ENCODE measurements around the gene CYP2A7. TPM values are rescaled to one million over a fixed set of nuclear protein-coding genes. Genes with fewer than 3 reads are reported as not detected.
"Not testable (repeated sequence)": the region's sequence is repeated elsewhere in the genome, so short reads cannot be mapped to it uniquely, and the experiment has no call there.

Gene CYP2A7
- total RNA-seq, 1 donor from 2014 or later = not detected

DNA sequence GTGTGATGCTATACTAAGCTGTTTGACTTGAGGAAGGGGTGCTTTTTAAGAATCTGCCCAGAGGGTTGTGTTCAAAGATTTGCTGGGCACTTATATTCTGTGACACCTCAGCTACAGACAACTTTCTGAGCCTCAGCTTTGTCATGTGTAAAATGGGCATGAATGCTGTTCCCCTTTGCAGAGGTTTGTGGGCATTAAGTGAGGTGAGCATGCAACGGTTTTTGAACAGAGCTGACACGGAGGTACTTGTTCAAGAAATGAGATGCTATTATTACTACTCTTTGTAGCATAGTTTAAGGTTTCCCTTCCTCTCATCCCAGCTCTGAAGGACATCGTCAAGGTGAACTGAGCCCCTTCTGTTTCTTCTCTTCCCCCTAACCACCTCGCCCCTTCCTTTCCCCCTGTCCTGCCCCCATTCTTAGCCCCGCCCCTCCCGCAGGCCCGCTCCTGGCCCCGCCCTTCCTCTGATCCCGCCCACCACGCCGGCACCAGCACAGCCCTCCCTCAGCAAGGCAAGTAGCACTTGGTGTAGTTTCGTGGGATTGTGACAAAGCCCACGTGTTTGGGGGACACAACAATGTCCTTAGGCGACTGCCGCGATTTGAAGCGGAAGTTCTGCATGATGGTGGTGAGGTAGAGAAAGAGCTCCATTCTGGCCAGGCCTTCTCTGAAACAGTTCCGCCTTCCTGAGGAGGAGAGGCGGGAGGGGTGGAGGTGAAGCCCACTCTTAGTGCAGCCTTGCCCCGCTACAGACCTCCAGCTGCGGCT, 26.1 kb upstream of the CYP2A7 start:
- no peak overlapping the region for H3K27ac Mint-ChIP-seq
- ATAC-seq (ENCODE audit: low read depth) = no peak
- ChIA-PET POLR2A (no interaction called here), CTCF (no interaction called here)
- peaks cover 58% of the 10 kb centered on the region for H3K27me3 Mint-ChIP-seq
- H3K36me3 Mint-ChIP-seq (ENCODE audit: low read depth) = no peaks in the 10 kb centered on the region
- DNase-seq = no peak
- peaks cover 5% of the 10 kb centered on the region for H3K4me1 Mint-ChIP-seq
- H3K9me3 Mint-ChIP-seq = peaks cover 5% of the 10 kb centered on the region
- intact Hi-C loops (cut with micrococcal nuclease) = no loop called here
- TF ChIP-seq, protein P1, sequence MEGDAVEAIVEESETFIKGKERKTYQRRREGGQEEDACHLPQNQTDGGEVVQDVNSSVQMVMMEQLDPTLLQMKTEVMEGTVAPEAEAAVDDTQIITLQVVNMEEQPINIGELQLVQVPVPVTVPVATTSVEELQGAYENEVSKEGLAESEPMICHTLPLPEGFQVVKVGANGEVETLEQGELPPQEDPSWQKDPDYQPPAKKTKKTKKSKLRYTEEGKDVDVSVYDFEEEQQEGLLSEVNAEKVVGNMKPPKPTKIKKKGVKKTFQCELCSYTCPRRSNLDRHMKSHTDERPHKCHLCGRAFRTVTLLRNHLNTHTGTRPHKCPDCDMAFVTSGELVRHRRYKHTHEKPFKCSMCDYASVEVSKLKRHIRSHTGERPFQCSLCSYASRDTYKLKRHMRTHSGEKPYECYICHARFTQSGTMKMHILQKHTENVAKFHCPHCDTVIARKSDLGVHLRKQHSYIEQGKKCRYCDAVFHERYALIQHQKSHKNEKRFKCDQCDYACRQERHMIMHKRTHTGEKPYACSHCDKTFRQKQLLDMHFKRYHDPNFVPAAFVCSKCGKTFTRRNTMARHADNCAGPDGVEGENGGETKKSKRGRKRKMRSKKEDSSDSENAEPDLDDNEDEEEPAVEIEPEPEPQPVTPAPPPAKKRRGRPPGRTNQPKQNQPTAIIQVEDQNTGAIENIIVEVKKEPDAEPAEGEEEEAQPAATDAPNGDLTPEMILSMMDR (IDR thresholded peaks at IDR 0.05) = no peak
- no peak overlapping the region for H3K4me3 Mint-ChIP-seq

DNA sequence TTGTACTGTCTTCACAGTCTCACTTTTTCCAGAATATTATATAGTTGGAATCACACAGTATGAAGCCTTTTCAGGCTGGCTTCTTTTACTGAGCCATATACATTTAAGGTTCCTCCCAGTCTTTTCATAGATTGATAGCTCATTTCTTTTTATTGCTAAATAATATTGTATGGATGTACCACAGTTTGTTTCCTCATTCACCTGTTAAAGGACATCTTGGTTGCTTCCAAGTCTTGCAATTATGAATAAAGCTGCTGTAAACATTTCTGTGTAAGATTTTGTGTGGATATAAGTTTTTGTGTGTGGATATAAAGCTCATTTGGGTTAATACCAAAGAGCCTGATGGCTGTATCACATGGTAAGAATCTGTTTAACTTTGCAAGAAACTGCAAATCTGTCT, 24.5 kb upstream of the CYP2A7 start:
- peaks cover 5% of the 10 kb centered on the region for H3K4me1 Mint-ChIP-seq
- TF ChIP-seq, protein P1 (IDR thresholded peaks at IDR 0.05) = no peak
- ATAC-seq (ENCODE audit: low read depth) = no peak
- H3K9me3 Mint-ChIP-seq = peaks cover 5% of the 10 kb centered on the region
- no peak overlapping the region for H3K4me3 Mint-ChIP-seq
- ChIA-PET POLR2A (no interaction called here), CTCF (no interaction called here)
- no peak overlapping the region for H3K27ac Mint-ChIP-seq
- DNase-seq = no peak
- no peaks in the 10 kb centered on the region for H3K36me3 Mint-ChIP-seq (ENCODE audit: low read depth)
- H3K27me3 Mint-ChIP-seq = peaks cover 50% of the 10 kb centered on the region
- intact Hi-C loops (cut with micrococcal nuclease) = no loop called here

DNA sequence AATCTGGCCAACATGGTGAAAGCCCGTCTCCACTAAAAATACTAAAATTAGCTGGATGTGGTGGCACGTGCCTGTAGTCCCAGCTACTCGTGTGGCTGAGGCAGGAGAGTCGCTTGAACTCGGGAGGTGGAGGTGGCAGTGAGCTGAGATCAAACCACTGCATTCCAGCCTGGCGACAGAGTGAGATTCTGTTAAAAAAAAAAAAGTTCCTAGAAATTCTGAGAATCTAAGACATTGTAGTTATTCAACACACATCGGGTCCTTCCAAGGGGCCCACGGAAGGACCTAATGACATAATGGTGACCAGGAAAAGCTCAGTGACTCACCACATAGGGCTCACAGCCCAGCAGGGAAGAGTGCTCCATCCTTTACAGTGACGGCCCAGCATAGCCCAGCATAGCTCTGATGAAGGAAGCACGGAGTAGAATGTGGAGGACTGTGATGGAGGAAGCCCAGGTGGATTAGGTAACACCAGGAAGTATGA, 22.7 kb upstream of the CYP2A7 start:
- H3K4me3 Mint-ChIP-seq; intact Hi-C loops (cut with micrococcal nuclease); DNase-seq; H3K36me3 Mint-ChIP-seq (ENCODE audit: low read depth); CTCF ChIA-PET; H3K27ac Mint-ChIP-seq; H3K4me1 Mint-ChIP-seq; H3K9me3 Mint-ChIP-seq; ATAC-seq (ENCODE audit: low read depth): not testable (repeated sequence)
- POLR2A ChIA-PET = interaction anchor here (0.7 kb wide), 1 partner anchor 1886 kb away, joined by 5 read pairs; no protein-coding TSS in a partner anchor
- peaks cover 58% of the 10 kb centered on the region for H3K27me3 Mint-ChIP-seq

DNA sequence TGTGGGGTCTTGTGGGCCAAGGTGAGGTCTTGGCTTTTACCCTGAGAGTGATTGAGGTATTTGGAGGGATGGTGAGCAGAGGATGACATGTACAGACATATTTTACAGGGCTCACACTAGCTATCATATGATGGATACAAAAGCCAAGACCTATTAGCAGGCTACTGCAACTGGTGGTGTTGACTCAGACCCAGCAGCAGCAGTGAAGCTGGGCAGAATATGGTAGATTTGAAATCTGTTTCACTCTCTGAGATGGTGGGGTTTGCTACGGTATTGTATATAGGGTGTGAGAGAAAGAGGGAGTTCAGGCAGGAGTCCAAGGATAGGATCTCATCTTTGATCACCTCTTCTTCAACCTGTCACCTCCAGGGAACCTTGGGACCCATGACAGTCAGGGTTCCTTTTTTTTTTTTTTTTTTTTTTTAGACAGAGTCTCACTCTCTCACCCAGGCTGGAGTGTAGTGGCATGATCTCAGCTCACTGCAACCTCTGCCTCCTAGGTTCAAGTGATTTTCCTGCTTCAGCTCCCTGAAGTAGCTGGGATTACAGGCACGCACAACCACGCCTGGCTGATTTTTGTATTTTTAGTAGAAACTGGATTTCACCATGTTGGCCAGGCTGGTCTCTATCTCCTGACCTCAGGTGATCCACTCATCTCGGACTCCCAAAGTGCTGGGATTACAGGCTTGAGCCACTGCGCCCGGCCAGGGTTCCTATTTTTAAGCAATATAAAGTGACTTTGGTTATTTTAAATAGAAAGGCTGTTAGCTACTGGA, 20.1 kb upstream of the CYP2A7 start:
- H3K4me3 Mint-ChIP-seq; ATAC-seq (ENCODE audit: low read depth); H3K27ac Mint-ChIP-seq; DNase-seq; H3K36me3 Mint-ChIP-seq (ENCODE audit: low read depth); H3K9me3 Mint-ChIP-seq; CTCF ChIA-PET; H3K4me1 Mint-ChIP-seq; intact Hi-C loops (cut with micrococcal nuclease); POLR2A ChIA-PET: not testable (repeated sequence)
- H3K27me3 Mint-ChIP-seq = peaks cover 37% of the 10 kb centered on the region

DNA sequence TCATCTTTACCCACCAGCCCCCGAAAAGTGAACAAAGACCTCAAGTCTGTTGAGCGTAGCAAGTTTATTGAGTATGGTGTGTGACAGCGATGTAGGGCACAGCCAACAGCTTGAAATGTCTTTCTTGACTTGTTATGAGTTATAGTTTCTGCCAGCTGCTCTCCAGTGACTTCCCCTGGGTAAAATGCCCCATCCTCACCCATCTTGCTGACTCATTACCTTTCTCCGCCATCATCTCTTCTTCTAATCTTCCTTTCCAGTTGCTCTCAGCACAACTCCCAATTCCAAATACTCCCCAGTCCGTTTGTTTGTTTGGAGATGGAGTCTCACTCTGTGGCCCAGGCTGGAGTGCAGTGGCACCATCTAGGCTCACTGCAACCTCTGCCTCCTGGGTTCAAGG, 18.5 kb upstream of the CYP2A7 start:
- H3K9me3 Mint-ChIP-seq, POLR2A ChIA-PET: not testable (repeated sequence)

DNA sequence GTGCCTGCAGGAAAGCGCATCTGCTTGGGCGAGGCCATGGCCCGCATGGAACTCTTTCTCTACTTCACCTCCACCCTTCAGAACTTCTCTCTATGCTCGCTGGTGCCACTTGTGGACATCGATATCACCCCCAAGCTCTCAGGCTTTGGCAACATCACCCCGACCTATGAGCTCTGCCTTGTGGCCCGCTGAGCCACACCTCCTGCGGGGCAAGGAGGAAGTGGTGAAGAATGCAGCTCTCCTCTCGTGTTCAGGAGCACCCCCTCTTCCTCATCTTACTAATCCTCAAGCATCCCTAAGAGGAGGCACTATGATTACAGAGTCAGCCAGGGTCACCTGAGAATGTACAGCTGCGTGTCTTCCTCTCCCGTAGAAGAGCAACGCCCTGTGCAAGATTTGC, 17.9 kb upstream of the CYP2A7 start:
- H3K4me3 Mint-ChIP-seq; H3K36me3 Mint-ChIP-seq (ENCODE audit: low read depth); intact Hi-C loops (cut with micrococcal nuclease); H3K9me3 Mint-ChIP-seq; H3K27ac Mint-ChIP-seq; H3K4me1 Mint-ChIP-seq; CTCF ChIA-PET; ATAC-seq (ENCODE audit: low read depth); DNase-seq; POLR2A ChIA-PET: not testable (repeated sequence)
- H3K27me3 Mint-ChIP-seq = peaks cover 41% of the 10 kb centered on the region

More for the DNA sequence above, 18.5 kb upstream of the CYP2A7 start:
- H3K27ac Mint-ChIP-seq; ATAC-seq (ENCODE audit: low read depth); H3K4me1 Mint-ChIP-seq; CTCF ChIA-PET; H3K36me3 Mint-ChIP-seq (ENCODE audit: low read depth); DNase-seq; H3K4me3 Mint-ChIP-seq; intact Hi-C loops (cut with micrococcal nuclease): not testable (repeated sequence)
- H3K27me3 Mint-ChIP-seq = peaks cover 41% of the 10 kb centered on the region

DNA sequence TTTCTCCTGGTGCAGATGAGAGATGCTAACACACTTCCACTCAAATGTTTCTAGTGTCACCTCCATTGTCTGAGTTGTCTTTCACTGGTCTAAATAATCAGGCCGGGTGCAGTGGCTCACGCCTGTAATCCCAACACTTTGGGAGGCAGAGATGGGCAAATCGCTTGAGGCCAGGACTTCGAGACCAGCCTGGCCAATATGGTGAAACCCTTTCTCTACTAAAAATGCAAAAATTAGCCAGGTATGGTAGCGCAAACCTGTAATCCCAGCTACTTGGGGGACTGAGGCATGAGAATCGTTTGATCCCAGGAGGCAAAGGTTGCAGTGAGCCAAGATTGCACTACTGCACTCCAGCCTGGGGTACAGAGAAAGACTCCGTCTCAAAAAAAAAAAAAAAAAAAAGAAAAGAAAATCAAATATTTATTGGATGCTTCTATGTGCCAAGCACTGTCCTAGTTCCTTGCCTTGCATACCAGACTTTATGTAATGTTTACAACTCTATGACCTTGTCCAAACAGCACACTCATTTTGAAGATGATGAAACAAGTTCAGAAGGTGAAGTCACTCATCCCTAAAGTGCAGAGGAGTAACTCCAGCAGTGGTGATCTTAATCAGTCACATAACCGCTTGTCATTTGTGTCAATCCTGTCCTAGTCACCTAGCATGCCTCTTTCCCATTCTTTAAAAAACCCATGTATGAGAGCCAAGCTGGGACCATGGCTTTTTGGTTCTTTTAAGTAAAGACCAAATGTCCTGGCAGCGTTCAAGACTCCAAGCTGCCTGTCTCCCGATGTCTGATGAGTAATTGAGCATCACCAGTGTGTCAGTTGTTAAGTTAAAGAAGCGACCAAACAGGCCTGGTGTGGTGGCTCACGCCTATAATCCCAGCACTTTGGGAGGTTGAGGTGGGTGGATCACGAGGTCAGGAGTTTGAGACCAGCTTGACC, 15.1 kb upstream of the CYP2A7 start:
- ATAC-seq (ENCODE audit: low read depth); CTCF ChIA-PET; H3K27ac Mint-ChIP-seq; H3K36me3 Mint-ChIP-seq (ENCODE audit: low read depth); DNase-seq; H3K4me3 Mint-ChIP-seq; POLR2A ChIA-PET; H3K4me1 Mint-ChIP-seq; H3K9me3 Mint-ChIP-seq; intact Hi-C loops (cut with micrococcal nuclease): not testable (repeated sequence)
- H3K27me3 Mint-ChIP-seq = peaks cover 44% of the 10 kb centered on the region

Measured in activated B cell treated with CpG ODN at 0.5 μM for 24 hours (primary cell).